ENCODE results near the gene OR10H1. TPM values are rescaled to one million over a fixed set of nuclear protein-coding genes. Genes with fewer than 3 reads are reported as not detected.

The OR10H1 gene
- not detected in 2 replicates for total RNA-seq

GRCh38 chr19:15815306-15815705 lies at the start of gene OR10H1:
OR10H1 (minus strand) TSS chr19:15815664; CDS start chr19:15808037, 7,627 bp downstream.

GRCh38 chr19:15787611-15788155 lies 27.8 kb downstream of the OR10H1 start, which contains the start of gene OR10H5:
OR10H5 (plus strand) TSS chr19:15787661; CDS start chr19:15794049, 6,388 bp downstream.

Other genes starting within 250 kb of the OR10H1 start
- gene CYP4F8, start 200.4 kb downstream of the OR10H1 start, total RNA-seq: not detected in 2 replicates
- gene CYP4F3, start 174.8 kb downstream of the OR10H1 start, total RNA-seq: not detected in 2 replicates
- not detected in 2 replicates for gene CYP4F12, start 142.6 kb downstream of the OR10H1 start, total RNA-seq
- not detected in 2 replicates for gene OR10H2, start 87.6 kb downstream of the OR10H1 start, total RNA-seq
- gene OR10H3, start 77.7 kb downstream of the OR10H1 start, total RNA-seq: not detected in 2 replicates
- not detected in 2 replicates for gene OR10H5, start 28.0 kb downstream of the OR10H1 start, total RNA-seq
- 0.04 and 0.23 TPM in 2 replicates for gene CYP4F2, start 82.4 kb upstream of the OR10H1 start, total RNA-seq
- gene CYP4F11, start 118.9 kb upstream of the OR10H1 start, total RNA-seq: 1.7 and 3.7 TPM in 2 replicates
- not detected in 2 replicates for gene OR10H4, start 133.3 kb upstream of the OR10H1 start, total RNA-seq